ENCODE data around the gene PYGM.

DNA sequence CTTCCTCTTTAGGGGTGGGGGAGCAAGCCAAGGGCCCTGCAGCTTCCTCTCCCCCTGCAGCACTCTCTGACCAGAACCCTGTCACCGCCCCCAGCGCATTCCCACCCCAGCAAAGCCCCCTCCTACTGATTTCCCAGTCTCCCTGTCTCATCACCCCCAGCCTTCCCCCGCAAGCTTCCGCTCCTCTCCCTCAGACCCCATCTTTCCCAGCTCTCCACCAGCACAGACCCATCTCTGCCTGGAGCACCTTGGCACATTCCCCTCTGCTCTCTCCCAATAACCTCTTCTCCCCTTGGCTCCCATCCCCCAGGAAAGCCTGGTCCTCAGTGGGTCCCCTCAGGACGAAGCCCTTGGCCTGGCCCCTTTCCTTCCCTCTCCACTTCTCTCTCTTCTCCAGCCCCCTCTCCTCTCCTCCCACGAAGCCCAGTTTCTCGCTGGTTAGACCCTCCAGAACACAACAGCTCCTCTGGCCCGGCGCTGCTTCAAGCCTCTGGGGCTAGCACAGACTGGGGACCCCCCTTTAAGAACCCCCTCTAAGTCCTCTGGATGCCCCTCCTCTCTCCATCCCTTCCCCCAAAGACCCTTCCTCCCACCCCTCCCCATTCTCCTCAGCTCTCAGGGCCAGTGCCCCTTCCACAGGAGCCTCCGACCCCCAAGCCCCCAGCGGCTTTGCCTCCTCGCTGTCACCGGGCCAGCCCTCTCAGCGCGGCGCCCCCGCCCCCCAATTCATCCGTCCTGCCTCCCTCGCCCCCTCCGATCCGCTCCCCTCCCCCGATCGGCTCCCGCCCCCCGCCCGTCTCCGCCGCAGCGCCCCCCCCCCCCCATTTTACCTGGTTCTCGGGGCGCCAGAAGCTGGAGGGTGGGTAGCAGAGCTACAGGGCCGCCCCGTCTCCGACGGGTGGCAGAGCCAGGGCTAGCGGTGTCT, 37.4 kb downstream of the PYGM start:
- TF ChIP-seq, protein P1, sequence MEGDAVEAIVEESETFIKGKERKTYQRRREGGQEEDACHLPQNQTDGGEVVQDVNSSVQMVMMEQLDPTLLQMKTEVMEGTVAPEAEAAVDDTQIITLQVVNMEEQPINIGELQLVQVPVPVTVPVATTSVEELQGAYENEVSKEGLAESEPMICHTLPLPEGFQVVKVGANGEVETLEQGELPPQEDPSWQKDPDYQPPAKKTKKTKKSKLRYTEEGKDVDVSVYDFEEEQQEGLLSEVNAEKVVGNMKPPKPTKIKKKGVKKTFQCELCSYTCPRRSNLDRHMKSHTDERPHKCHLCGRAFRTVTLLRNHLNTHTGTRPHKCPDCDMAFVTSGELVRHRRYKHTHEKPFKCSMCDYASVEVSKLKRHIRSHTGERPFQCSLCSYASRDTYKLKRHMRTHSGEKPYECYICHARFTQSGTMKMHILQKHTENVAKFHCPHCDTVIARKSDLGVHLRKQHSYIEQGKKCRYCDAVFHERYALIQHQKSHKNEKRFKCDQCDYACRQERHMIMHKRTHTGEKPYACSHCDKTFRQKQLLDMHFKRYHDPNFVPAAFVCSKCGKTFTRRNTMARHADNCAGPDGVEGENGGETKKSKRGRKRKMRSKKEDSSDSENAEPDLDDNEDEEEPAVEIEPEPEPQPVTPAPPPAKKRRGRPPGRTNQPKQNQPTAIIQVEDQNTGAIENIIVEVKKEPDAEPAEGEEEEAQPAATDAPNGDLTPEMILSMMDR (IDR thresholded peaks at IDR 0.05): no peak
- no peak for TF ChIP-seq POLR2A (IDR thresholded peaks at IDR 0.05)

Measured in prostate gland (tissue), 2 donors.